Erythroblast (primary cell): ENCODE data around the gene UTP18.

Source experiments
- GATA1 ChIP-seq: IDR thresholded peaks from 2 replicates; pipeline ENCODE4 v1.6.1; 2011; ENCODE audit warnings: low read depth, mild to moderate bottlenecking, control low read depth, low read length, moderate library complexity
- POLR2A ChIP-seq: IDR thresholded peaks from 2 replicates; pipeline ENCODE4 v1.6.1; 2011; ENCODE audit warnings: mild to moderate bottlenecking, low read length

GRCh38 chr17:51275381-51275780 is 15.0 kb downstream of the UTP18 start:
- TF ChIP-seq POLR2A, result no peak
- TF ChIP-seq GATA1, result no peak
